Measurements from ENCODE around the gene SLC15A2. TPM values are rescaled to one million over a fixed set of nuclear protein-coding genes. Genes with fewer than 3 reads are reported as not detected.
"Not testable (repeated sequence)": the region's sequence is repeated elsewhere in the genome, so short reads cannot be mapped to it uniquely, and the experiment has no call there.

SLC15A2 gene
- total RNA-seq, 2 experiments from 2014 or later, result 0.69 to 0.75 TPM

GRCh38 chr3:121926380-121926779 lies 32.2 kb downstream of the SLC15A2 start:
- CTCF ChIA-PET, result no interaction called here
- ATAC-seq (ENCODE audit: poor library complexity) (no peak), DNase-seq (no peak)
- POLR2A ChIA-PET, result no interaction called here
- no peak for TF ChIP-seq CTCF (IDR thresholded peaks at IDR 0.05)
- Histone ChIP-seq H3K4me1 (ENCODE audit: insufficient read depth, low read length) (no peaks in the 10 kb centered on the region), H3K36me3 (ENCODE audit: insufficient read depth, low read length) (no peaks in the 10 kb centered on the region), H3K4me3 (ENCODE audit: low read length) (no peak overlapping the region), H3K27me3 (ENCODE audit: control insufficient read depth in 1 of 2, insufficient read depth in 2 of 2, low read length in 2 of 2) (no peaks in the 10 kb centered on the region), H3K9me3 (ENCODE audit: control insufficient read depth in 1 of 2, insufficient read depth in 1 of 2, low read length in 2 of 2) (no peaks in the 10 kb centered on the region), H3K27ac (ENCODE audit: low read depth in 1 of 2, low read length in 2 of 2) (no peak overlapping the region)
- Mint-ChIP-seq H3K27ac (no peak overlapping the region), H3K4me3 (no peak overlapping the region), H3K4me1 (ENCODE audit: low read depth) (no peaks in the 10 kb centered on the region), H3K27me3 (no peaks in the 10 kb centered on the region), H3K36me3 (ENCODE audit: low read depth) (peaks cover 34% of the 10 kb centered on the region), H3K9me3 (no peaks in the 10 kb centered on the region)
- intact Hi-C loops (cut with DNase I, micrococcal nuclease), result no loop called here

- H3K9me3 ChIP-seq (ENCODE audit: control insufficient read depth in 1 of 2, insufficient read depth in 1 of 2, low read length in 2 of 2); H3K4me3 ChIP-seq (ENCODE audit: low read length); H3K4me1 Mint-ChIP-seq (ENCODE audit: low read depth); H3K27ac Mint-ChIP-seq; H3K27ac ChIP-seq (ENCODE audit: low read depth in 1 of 2, low read length in 2 of 2); intact Hi-C loops (cut with DNase I, micrococcal nuclease); H3K4me3 Mint-ChIP-seq; H3K9me3 Mint-ChIP-seq; H3K27me3 Mint-ChIP-seq; H3K36me3 ChIP-seq (ENCODE audit: insufficient read depth, low read length); POLR2A ChIA-PET; DNase-seq; H3K4me1 ChIP-seq (ENCODE audit: insufficient read depth, low read length); CTCF ChIA-PET; ATAC-seq (ENCODE audit: poor library complexity); H3K27me3 ChIP-seq (ENCODE audit: control insufficient read depth in 1 of 2, insufficient read depth in 2 of 2, low read length in 2 of 2): not testable (repeated sequence)
- H3K36me3 Mint-ChIP-seq (ENCODE audit: low read depth), result peaks cover 30% of the 10 kb centered on the region
These were observed 44.1 kb downstream of the SLC15A2 start for GRCh38 chr3:121938141-121938855.

- ChIA-PET CTCF (no interaction called here), POLR2A (no interaction called here)
- intact Hi-C loops (cut with DNase I, micrococcal nuclease), result no loop called here
- Histone ChIP-seq H3K27me3 (ENCODE audit: control insufficient read depth in 1 of 2, insufficient read depth in 2 of 2, low read length in 2 of 2) (no peaks in the 10 kb centered on the region), H3K4me3 (ENCODE audit: low read length) (no peak overlapping the region), H3K9me3 (ENCODE audit: control insufficient read depth in 1 of 2, insufficient read depth in 1 of 2, low read length in 2 of 2) (no peaks in the 10 kb centered on the region), H3K36me3 (ENCODE audit: insufficient read depth, low read length) (no peaks in the 10 kb centered on the region), H3K4me1 (ENCODE audit: insufficient read depth, low read length) (no peaks in the 10 kb centered on the region), H3K27ac (ENCODE audit: low read depth in 1 of 2, low read length in 2 of 2) (no peak overlapping the region)
- no peaks in the 10 kb centered on the region for H3K9me3 Mint-ChIP-seq
- no peaks in the 10 kb centered on the region for H3K4me1 Mint-ChIP-seq (ENCODE audit: low read depth)
- H3K36me3 Mint-ChIP-seq (ENCODE audit: low read depth), result peaks cover 25% of the 10 kb centered on the region
- no peak for ATAC-seq (ENCODE audit: poor library complexity)
- no peaks in the 10 kb centered on the region for H3K27me3 Mint-ChIP-seq
- DNase-seq, result no peak
- no peak for TF ChIP-seq CTCF (IDR thresholded peaks at IDR 0.05)
- H3K27ac Mint-ChIP-seq, result no peak overlapping the region
- no peak overlapping the region for H3K4me3 Mint-ChIP-seq
These were observed 47.4 kb downstream of the SLC15A2 start for GRCh38 chr3:121941592-121941991.

Measured in CD4-positive, alpha-beta T cell (primary cell).